GM19452 (cell line): ENCODE results near the gene PTPRN2.

Experiments
- ATAC-seq: cut with Tn5 transposase; IDR thresholded peaks from one replicate; pipeline ENCODE4 v1.9.1; 2021; ENCODE audit not compliant: unreplicated experiment

Gene PTPRN2

DNA sequence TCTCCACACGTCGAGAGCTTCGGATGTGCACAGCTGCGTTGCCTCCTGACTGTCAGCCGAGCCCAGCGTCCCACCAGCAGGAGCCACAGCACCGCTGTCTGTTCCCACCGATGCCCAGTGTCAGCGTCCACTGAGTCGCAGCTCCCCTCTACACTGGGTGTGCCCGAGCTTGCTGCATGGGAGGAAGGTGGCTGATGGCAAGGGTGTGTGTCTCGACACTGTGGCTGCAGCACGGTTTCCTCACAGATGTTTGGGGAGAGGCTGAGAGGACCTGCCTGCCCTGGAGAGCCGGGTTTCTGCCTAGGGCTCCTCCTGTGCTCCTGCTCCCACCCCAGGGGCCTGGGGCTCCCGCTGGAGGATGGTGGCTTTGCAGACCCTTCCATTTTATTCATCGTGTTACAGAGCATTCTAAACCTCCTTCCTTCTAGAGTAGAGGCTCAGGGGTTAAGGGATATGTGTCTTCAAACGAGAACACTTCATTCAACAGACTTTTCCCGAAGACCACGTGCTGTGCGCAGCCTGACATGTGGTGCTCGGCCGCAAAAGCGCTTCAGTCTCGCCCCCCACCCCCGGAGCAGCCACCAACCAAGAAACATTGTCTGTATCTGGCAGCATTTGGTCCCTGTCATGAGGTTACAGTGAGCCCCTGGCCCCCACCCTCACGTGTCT is 866.0 kb downstream of the PTPRN2 start:
- no peak for ATAC-seq

- ATAC-seq = no peak
These were observed 867.6 kb downstream of the PTPRN2 start for GRCh38 chr7:157719705-157720655.

DNA sequence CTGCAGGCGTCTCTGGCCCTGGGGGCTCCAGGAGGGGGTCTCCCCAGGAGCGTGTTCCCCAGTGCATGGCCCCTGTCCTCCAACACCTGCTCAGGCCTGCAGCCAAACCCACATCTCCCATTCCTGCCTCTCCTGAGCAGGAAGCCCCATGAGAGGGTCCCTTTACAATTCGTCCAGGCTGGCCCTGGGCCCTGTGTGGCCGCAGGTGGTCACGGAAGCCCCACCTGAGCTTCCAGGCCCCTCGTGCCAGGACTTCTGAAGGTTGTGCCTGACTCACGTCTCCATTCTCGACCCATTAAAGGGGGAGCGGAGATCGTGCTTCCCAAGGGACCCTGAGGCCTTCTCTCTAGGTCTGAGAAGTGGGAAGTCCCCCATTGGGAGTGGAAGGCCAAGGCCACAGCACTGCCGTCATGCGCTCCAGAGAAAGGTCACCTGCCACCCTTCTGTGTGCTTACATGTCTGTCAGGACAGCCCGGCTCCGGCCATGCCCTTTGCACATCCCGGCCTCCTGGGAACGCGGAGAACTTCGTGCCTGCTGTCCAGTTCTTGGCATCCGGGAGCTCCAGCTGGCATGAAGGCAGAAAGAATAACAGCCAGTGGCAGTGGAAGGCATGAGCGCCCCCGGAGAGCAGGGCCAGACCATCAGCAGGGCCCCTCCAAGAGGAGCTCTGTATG is 868.5 kb downstream of the PTPRN2 start:
- no peak for ATAC-seq

GRCh38 chr7:157718303-157719007 is 869.2 kb downstream of the PTPRN2 start:
- ATAC-seq = no peak

- no peak for ATAC-seq
These were observed 870.1 kb downstream of the PTPRN2 start for GRCh38 chr7:157717211-157718174.

- no peak for ATAC-seq
These were observed 871.7 kb downstream of the PTPRN2 start for GRCh38 chr7:157715938-157716280.

DNA sequence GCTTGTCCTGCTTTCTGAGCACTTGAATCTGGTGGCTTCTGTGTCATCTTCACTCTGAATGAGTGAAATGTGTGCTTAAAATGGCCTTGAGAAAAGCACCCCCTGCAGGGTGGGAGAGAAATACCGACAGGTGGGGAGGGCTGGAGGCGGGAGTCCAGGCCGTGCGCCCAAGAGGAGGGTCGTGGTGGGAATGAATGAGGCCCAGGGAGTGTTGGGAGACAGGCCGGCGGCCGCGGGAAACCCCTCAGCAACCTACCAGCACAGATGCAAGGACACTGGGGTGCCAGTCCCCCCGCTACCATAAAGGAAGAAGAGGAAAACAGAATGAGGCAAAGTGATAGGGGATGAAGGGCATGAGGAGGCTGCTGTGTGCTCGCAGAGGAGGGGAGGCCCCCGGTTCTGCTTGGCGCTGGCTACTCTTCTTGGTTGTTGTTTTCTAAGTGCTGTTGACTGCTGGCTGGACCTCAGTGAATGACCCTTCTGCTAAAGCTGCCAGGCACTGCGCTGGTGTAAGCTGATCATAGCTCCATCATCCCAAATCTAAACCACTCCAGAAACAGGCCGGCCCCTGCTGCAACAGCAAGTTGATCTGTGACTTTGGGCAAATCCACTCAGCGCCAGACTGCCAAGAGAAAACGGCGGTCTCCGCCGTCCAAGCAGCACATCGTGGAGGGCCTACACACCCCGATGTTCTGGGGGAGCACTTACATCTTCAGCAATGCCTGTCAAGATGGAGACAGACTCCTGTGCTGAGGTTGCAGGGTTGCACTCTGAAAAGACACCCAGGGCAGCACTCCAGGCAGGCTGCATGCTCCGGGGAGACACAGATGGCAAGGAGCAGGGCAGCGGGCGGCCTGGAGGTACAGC is 872.3 kb downstream of the PTPRN2 start:
- ATAC-seq = no peak

DNA sequence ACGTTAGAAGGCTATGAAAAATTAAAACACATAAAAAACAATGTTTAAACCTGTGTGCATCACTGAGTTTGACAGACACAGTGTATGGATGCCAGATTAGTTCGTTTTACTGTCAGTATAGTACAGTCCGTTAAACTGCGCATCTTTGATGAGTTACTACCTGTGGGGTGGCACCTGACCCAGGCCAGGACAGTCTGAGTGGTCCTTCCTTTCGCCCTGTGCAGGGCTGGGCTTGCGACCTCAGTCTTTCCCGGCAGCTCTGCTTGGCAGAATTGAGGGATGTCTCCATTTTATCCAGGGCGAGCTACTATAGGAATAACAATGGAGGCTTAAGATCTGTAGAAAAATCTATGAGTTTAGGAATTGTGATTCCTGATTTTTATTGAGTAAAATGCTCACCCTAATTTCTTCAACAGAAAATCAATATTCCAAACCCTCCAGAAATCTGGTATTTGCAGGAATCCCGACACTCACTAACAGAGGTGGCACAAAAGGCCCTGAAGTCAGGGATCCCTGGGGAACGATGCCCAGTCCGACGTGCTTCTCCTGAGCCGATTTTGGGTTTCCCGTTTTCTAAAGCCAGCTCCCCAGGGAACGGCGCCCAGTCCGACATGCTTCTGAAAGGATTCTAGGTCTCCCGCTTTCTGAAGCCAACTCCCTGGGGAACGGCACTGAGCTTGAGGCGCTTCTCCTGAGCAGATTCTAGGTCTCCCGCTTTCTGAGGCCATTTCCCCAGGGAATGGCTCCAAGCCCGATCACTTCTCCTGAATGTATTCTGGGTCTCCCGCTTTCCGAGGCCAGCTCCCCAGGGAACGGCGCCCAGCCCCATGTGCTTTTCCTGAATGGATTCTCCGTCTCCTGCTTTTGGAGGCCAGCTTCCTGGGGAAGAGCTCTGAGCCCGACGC is 873.2 kb downstream of the PTPRN2 start:
- no peak for ATAC-seq

- ATAC-seq = no peak
These were observed 874.0 kb downstream of the PTPRN2 start for GRCh38 chr7:157713591-157713990.

DNA sequence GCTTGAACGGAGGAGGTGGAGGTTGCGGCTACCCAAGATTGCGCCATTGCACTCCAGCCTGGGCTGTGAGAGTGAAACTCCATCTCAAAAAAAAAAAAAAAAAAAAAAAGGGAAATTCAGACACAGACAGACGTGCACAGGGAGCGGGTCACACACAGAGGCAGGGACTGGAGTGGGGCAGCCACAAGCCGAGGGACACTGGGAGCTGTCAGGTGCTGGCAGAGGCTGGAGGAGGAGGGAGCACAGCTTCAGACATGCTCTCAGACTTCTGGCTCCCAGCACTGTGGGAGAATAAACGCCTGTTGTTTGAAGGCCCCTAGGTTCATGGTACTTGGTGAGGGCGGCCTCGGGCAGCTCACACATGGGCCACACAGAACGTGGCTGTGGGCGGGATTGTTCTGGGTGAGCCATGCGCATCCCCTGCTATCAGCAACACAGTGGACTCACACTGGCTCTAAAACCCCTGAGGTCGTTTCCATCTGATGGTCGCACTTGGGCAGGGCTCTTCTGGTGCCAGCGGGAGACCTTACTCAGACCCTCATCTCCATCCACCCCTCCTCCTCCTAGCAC is 874.9 kb downstream of the PTPRN2 start:
- no peak for ATAC-seq

DNA sequence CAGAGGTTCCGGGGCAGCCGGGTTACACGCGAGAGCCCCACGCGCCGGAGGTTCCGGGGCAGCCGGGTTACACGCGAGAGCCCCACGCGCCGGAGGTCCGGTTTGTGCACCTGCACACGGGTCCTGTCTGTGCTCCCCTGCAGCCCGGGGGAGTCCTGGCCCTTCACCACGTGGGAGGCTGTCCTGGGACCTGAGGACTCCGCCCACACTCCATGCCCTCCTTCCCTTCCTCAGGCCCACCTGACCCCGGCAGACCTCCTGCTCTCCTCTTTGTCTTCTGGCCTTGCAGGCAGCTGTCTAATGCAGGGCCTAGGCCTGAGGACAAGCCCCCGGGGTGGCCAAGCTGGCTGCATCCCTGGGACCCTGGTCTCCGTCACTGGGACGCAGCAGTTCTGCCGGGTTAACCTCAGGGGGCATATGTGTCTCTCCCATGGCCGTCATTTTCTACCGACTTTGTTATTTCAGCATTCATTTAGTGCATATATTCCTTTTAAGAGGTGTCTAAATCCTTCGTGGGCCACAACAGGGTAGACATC is 876.2 kb downstream of the PTPRN2 start:
- ATAC-seq = no peak

DNA sequence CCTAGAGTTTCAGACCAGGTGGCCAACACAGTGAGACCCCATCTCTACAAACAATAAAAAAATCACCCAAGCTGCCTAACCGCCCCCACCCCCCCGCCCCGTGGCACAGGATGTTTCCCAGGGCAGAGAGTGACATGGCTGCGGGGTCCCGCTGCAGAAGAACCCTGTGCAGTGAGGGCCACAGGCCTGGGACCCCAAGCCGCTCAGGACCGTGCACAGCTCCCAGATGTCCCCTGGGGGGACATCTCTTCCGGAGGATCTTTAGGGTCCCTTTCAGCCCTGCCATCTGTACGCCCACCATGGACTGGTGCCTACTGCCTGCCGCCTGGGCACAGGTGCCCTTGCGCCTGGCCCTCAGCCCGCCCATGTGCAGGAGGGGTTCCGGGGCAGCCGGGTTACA is 877.2 kb downstream of the PTPRN2 start:
- ATAC-seq = no peak

DNA sequence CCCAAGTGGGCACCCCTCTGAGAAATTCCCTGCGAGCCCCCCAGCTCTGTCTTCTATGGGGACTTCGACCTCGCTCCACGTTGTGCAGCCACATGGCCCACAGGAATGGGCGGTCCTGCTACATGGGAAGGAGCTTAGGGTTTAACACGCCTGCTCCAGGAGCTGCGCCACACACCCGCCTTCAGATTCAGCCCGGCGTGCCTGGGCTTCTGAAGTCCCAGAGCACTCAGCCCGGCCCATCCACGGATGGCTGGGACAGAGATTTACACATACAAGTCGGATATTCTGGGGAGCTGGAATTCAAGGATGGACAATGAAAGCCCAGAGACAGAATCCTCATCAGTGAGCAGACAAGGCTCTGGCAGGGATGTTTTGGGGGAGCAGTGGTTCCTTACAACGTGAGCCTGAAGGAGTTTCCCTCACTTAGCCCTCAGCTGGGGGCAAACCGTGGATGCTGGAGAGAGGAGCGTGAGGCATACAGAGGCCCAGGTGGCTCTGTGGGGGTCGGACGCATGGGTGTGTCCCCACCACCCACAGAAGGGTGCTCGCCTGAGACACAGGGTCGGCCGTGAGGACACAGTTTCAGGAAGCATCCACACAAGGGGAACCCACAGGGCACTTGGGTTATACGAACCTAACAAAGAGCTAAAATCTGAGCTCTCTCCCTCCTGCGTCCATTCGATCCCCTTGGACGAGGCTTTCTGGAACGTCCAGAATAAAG is 877.9 kb downstream of the PTPRN2 start:
- ATAC-seq = no peak

DNA sequence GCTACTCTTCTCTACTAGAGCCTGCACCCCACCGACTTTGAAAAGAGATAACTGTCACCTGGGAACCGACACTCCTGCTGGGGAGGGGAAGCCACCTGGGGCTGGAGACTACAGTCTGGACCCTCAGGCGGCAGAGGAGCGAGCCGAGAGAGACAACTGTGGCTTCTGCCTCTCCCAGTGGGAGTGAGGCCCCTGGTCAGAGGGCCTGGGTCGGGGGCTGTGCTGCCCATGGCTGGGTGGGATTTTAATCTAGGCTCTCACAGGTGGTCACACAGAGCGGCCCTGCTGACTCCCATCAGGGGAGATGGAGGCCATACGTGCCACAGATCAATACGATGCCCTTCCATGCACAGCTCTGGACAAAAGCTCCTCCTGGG is 878.7 kb downstream of the PTPRN2 start:
- no peak for ATAC-seq

- ATAC-seq = no peak
These were observed 879.4 kb downstream of the PTPRN2 start for GRCh38 chr7:157707983-157708918.

GRCh38 chr7:157704365-157704764 is 883.3 kb downstream of the PTPRN2 start:
- no peak for ATAC-seq
